HG03342 (cell line): ENCODE results near the gene TLR1.

Source experiments
- ATAC-seq: cut with Tn5 transposase; IDR thresholded peaks from one replicate; pipeline ENCODE4 v1.9.1; 2021; ENCODE audit warnings: mild to moderate bottlenecking, moderate library complexity; ENCODE audit not compliant: unreplicated experiment

TLR1 gene, protein sequence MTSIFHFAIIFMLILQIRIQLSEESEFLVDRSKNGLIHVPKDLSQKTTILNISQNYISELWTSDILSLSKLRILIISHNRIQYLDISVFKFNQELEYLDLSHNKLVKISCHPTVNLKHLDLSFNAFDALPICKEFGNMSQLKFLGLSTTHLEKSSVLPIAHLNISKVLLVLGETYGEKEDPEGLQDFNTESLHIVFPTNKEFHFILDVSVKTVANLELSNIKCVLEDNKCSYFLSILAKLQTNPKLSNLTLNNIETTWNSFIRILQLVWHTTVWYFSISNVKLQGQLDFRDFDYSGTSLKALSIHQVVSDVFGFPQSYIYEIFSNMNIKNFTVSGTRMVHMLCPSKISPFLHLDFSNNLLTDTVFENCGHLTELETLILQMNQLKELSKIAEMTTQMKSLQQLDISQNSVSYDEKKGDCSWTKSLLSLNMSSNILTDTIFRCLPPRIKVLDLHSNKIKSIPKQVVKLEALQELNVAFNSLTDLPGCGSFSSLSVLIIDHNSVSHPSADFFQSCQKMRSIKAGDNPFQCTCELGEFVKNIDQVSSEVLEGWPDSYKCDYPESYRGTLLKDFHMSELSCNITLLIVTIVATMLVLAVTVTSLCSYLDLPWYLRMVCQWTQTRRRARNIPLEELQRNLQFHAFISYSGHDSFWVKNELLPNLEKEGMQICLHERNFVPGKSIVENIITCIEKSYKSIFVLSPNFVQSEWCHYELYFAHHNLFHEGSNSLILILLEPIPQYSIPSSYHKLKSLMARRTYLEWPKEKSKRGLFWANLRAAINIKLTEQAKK

GRCh38 chr4:38804654-38805295, at the start of gene TLR1:
TLR1 (minus strand) TSS chr4:38804791; CDS start chr4:38798831, 5,960 bp downstream.
- peak; percentile 35 for ATAC-seq

DNA sequence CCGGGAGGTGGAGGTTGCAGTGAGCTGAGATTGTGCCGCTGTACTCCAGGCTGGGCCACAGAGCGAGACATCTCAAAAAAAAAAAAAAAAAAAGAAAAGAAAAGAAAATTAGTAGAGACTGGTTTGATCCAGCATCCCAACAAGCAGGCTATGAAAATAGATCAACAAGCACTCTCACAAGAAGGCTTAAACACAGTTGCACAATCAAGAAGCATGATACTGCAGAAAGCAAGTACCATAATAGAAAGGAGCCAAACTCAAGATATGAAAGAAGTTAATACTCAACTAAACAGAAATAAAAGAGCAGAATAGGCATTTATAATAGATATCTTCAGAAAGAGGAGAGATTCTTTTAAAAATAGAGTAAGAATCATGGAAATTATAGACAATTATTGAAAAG, 41.4 kb upstream of the TLR1 start:
- ATAC-seq: no peak

DNA sequence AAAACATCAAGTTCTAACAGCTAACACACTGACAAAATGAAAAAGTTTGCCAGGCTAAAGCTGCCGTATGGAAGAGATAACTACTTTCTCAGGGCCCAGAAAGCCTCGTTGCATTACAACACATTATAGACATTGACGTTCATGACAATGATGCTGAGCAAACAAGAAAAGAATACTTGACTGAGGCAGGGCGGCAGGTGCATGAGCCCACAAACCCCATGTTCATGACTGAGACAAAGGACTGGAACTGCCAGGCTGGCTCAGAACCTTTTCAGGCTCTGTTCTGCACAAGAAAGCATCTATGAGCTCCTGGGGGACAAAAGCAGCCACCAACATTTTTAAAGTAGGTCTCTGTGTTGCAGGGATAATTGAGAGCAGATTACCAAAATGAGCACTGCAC, 38.4 kb upstream of the TLR1 start:
- ATAC-seq: no peak

GRCh38 chr4:38837849-38838248, 33.3 kb upstream of the TLR1 start:
- ATAC-seq: no peak

DNA sequence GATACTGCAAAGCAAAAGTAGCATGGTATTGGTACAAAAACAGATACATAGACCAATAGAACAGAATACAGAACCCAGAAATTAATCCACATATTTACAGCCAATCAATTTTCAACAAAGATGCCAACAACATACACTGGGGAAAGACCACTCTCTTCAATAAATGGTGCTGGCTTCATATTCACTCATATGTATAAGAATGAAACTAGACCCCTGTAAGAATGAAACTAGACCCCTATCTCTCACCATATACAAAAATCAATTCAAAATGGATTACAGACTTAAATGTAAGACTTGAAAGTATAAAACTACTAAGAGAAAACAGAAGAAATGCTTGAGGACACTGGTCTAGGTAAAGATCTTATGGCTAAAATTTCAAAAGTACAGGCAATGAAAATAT, 32.7 kb upstream of the TLR1 start:
- ATAC-seq: no peak

DNA sequence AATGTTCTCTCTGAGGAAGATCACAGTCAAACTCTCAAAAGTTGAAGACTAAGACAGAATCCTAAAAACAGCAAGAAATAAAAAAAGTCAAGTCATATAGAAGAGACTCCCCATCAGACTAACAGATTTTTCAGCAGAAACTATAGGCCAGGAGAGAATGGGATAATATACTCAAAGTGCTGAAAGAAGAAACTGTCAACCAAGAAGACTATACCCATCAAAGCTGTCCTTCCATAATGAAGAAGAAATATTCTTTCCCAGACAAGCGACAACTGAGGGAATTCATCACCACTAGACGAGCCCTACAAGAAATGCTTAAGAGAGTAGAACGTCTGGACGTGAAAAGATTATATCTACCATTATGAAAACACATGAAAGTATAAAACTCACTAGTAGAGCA, 30.0 kb upstream of the TLR1 start:
- ATAC-seq: no peak

DNA sequence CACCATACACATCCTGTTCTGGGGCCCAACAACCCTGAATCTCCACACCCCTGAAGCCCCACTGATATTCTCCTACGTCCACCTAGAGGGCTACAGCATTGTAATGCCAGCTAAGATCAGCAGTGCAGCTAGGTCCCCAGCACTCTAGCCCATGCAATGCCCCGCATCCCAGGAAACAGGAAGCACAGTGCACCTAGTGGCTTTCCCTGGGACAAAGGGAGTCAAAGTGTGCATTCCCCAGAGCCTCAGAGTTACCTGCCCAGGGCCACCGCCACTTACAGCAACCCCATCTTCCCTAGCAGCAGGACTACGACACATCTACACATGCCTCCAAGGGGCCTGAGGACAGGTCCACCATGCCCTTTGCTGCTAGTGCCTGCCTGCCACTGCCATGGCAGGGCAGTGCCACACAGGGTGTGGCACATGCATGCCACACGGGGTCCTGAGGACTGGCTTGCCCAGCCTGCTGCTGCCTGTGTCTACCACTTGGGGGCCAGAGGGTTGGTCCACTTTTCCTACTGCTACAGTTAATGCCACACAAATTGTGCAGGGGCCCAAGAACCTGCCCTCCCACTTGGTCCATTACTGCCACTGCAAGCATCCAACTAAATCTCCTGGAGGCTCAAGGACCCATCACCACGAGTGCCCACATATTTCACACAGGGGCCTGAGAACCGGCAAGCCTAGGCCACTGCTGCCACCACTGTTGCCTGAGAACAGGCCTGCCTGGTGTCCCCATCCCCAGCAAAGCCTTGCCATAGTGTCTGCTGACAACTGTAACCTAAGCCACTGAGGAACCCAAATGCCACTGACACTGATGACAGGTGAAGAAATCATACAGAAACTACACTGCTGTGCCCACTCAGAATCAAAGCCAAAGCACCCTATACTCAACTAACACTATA, 28.3 kb upstream of the TLR1 start:
- ATAC-seq: no peak

DNA sequence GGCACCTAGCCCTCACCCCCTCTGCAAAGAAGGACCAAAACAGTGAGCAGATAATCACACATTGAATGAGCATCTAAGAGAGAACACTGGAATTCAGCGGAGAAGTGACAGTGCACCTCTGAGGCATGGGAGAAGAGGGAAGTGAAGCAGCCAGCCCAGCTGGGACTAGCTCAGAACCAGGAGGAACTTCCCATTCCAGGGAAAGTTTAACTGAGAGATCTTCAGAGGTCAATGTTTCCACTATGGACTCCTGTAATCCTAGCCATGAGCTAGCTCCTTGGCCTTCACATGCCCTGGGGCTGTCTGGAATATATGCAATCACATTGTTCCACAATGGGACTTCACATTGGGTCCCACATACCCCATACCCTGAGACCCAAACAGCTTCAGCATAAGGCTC, 27.6 kb upstream of the TLR1 start:
- ATAC-seq: no peak

- no peak for ATAC-seq
Measured at GRCh38 chr4:38831653-38832052, 27.1 kb upstream of the TLR1 start.

- no peak for ATAC-seq
Measured at GRCh38 chr4:38829237-38829636, 24.6 kb upstream of the TLR1 start.

- no peak for ATAC-seq
Measured at GRCh38 chr4:38823766-38824165, 19.2 kb upstream of the TLR1 start.

GRCh38 chr4:38822748-38823303, 18.2 kb upstream of the TLR1 start:
- ATAC-seq: no peak

DNA sequence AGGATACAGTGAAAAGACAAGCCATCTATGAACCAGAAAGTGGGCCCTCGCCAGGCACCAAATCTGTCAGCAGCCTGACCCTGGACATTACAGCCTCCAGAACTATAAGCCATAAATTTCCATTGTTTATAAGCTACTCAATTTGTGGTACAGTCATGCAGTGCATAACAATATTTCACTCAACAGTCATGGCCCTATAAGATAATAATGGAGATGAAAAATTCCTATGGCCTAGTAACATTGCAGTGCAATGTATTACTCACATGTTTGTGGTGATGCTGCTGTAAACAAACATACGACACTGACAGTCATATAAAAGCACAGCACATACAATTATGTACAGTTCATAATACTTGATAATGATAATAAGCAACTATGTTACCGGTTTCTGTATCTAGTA, 17.1 kb upstream of the TLR1 start:
- ATAC-seq: no peak

- ATAC-seq: peak; percentile 41
Measured at GRCh38 chr4:38820329-38821061, 15.9 kb upstream of the TLR1 start.

GRCh38 chr4:38819569-38819968, 15.0 kb upstream of the TLR1 start:
- ATAC-seq: no peak

DNA sequence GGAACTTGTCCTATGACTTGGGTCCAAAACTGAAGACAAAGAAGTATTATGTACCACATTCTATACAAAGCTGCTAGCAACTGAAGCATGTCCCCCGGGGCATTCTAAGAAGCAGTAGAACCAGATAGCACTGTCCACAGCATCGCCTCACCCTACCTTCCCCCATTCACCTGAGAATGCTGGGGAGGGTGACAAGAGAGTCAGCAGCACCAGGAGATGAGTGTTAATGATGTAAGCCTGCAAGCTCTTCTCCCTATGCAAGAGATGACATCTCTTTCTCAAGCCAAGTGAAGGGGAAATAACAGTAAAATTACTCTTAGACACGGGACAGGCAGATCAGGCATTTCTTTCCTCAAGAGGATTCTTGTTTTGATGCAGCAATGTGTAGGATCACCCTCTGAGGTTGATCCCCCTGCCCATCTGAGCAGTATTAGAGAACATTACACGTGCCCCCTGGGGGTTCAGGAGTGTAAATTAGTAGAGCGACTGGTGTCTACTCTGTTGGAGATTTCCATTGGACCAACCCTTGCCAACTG, 13.9 kb upstream of the TLR1 start:
- ATAC-seq: peak; percentile 55

DNA sequence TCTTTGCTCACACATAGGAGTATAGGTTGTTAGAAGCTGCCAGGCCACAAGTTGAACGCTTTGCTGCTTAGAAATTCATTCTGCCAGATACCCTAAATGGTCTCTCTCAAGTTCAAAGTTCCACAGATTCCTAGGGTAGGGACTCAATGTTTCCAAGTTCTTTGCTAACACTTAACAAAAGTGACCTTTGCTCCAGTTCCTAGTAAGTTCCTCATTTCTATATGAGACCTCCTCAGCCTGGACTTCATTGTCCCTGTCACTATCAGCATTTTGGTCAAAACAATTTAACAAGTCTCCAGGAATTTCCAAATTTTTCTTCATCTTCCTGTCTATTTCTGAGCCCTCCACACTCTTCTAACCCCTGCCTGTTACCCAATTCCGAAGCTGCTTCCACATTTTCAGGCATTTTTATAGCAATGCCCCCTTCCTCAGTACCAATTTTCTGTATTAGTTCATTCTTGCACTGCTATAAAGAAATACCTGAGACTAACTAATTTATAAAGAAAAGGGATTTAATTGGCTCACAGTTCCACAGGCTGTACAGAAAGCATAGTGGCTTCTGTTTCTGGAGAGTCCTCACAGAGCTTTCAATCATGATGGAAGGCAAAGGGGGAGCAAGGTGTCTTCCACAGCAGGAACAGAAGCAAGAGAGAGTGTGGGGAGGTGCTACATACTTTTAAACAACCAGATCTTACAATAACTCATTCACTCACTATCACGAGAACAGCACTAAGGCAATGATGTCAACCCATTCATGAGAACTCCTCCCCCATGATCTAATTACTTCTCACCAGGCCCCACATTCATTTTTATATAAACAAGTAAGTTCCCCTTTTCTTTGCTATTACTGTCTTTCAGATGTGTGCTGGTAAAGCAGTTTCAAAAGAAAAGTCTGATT, 11.5 kb upstream of the TLR1 start:
- no peak for ATAC-seq

DNA sequence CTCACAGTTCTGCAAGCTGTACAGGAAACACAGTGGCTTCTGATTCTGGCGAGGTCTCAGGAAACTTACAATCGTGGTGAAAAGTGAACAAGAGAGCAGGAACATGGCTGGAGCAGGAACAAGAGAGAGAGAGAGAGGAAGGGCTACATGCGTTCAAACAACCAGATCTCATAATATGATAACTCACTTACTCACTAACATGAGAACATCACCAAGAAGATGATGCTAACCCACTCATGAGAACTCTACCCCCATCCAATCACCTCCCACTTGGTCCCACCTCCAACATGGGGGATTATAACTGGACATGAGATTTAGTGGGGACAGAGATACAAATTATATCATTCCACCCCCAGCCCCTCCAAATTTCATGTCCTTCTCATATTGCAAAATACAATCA, 9.8 kb upstream of the TLR1 start:
- no peak for ATAC-seq
